Measurements from ENCODE around the gene TMEM38B.
"Not testable (repeated sequence)": the region's sequence is repeated elsewhere in the genome, so short reads cannot be mapped to it uniquely, and the experiment has no call there.

TMEM38B gene

GRCh38 chr9:105696219-105696793, 2.0 kb downstream of the TMEM38B start:
- Histone ChIP-seq H3K9me3 (ENCODE audit: control extremely low read depth in 1 of 5, control insufficient read depth in 4 of 5, insufficient read depth in 2 of 5, low read depth in 1 of 5, low read length in 4 of 5) (no peaks in the 10 kb centered on the region), H3K36me3 (ENCODE audit: control insufficient read depth in 4 of 4, insufficient read depth in 4 of 4, low read length in 3 of 4) (no peaks in the 10 kb centered on the region), H3K27ac (ENCODE audit: insufficient read depth in 1 of 2, low read depth in 1 of 2, low read length in 2 of 2, poor library complexity in 1 of 2, severe bottlenecking in 2 of 2) (peak overlapping the region in 1 of 2 experiments; percentile 12), H3K4me3 (ENCODE audit: control insufficient read depth in 1 of 7, extremely low read depth in 1 of 7, insufficient read depth in 4 of 7, low read depth in 2 of 7, low read length in 6 of 7) (peak overlapping the region in 1 of 7 experiments; percentile 84), H3K27me3 (replicated peaks in 2 of 5; ENCODE audit: control insufficient read depth in 4 of 5, insufficient read depth in 5 of 5, low read length in 4 of 5) (peaks cover 0 to 2% (median 0%) of the 10 kb centered on the region in 5 experiments), H3K4me1 (ENCODE audit: control extremely low read depth in 1 of 4, control insufficient read depth in 4 of 4, insufficient read depth in 4 of 4, low read length in 3 of 4) (peaks cover 26 to 57% (median 41%) of the 10 kb centered on the region in 4 experiments)
- no peak for DNase-seq
- ChIA-PET POLR2A (no interaction called here), CTCF (no interaction called here)
- WGBS (ENCODE audit: insufficient coverage), result 83% methylated on average over 1 of the region's 12 CpGs

- Histone ChIP-seq H3K4me3 (ENCODE audit: control insufficient read depth in 1 of 7, extremely low read depth in 1 of 7, insufficient read depth in 4 of 7, low read depth in 2 of 7, low read length in 6 of 7) (no peak overlapping the region), H3K9me3 (ENCODE audit: control extremely low read depth in 1 of 5, control insufficient read depth in 4 of 5, insufficient read depth in 2 of 5, low read depth in 1 of 5, low read length in 4 of 5) (no peaks in the 10 kb centered on the region), H3K4me1 (ENCODE audit: control extremely low read depth in 1 of 4, control insufficient read depth in 4 of 4, insufficient read depth in 4 of 4, low read length in 3 of 4) (peaks cover 25 to 58% (median 42%) of the 10 kb centered on the region in 4 experiments), H3K27ac (ENCODE audit: insufficient read depth in 1 of 2, low read depth in 1 of 2, low read length in 2 of 2, poor library complexity in 1 of 2, severe bottlenecking in 2 of 2) (no peak overlapping the region), H3K27me3 (replicated peaks in 2 of 5; ENCODE audit: control insufficient read depth in 4 of 5, insufficient read depth in 5 of 5, low read length in 4 of 5) (no peaks in the 10 kb centered on the region), H3K36me3 (ENCODE audit: control insufficient read depth in 4 of 4, insufficient read depth in 4 of 4, low read length in 3 of 4) (peaks cover 0 to 4% (median 0%) of the 10 kb centered on the region in 4 experiments)
- 100% methylated on average over 1 of the region's 4 CpGs for WGBS (ENCODE audit: insufficient coverage)
- ChIA-PET CTCF (no interaction called here), POLR2A (no interaction called here)
- DNase-seq, result no peak
These were observed 3.5 kb downstream of the TMEM38B start for GRCh38 chr9:105697871-105698270.

GRCh38 chr9:105698348-105698870, 4.1 kb downstream of the TMEM38B start:
- Histone ChIP-seq H3K36me3 (ENCODE audit: control insufficient read depth in 4 of 4, insufficient read depth in 4 of 4, low read length in 3 of 4) (peaks cover 0 to 4% (median 0%) of the 10 kb centered on the region in 4 experiments), H3K4me1 (ENCODE audit: control extremely low read depth in 1 of 4, control insufficient read depth in 4 of 4, insufficient read depth in 4 of 4, low read length in 3 of 4) (peaks cover 20 to 52% (median 37%) of the 10 kb centered on the region in 4 experiments), H3K27me3 (replicated peaks in 2 of 5; ENCODE audit: control insufficient read depth in 4 of 5, insufficient read depth in 5 of 5, low read length in 4 of 5) (no peaks in the 10 kb centered on the region), H3K9me3 (ENCODE audit: control extremely low read depth in 1 of 5, control insufficient read depth in 4 of 5, insufficient read depth in 2 of 5, low read depth in 1 of 5, low read length in 4 of 5) (no peaks in the 10 kb centered on the region), H3K4me3 (ENCODE audit: control insufficient read depth in 1 of 7, extremely low read depth in 1 of 7, insufficient read depth in 4 of 7, low read depth in 2 of 7, low read length in 6 of 7) (no peak overlapping the region), H3K27ac (ENCODE audit: insufficient read depth in 1 of 2, low read depth in 1 of 2, low read length in 2 of 2, poor library complexity in 1 of 2, severe bottlenecking in 2 of 2) (no peak overlapping the region)
- POLR2A ChIA-PET, result no interaction called here
- whole genome bisulfite sequencing (ENCODE audit: insufficient coverage), result no CpG with 5 or more reads among the region's 1 CpG
- CTCF ChIA-PET, result no interaction called here
- DNase-seq, result no peak

- 0% methylated on average over 1 of the region's 1 CpG for WGBS (ENCODE audit: insufficient coverage)
- Histone ChIP-seq H3K4me3 (ENCODE audit: control insufficient read depth in 1 of 7, extremely low read depth in 1 of 7, insufficient read depth in 4 of 7, low read depth in 2 of 7, low read length in 6 of 7) (peak overlapping the region in 3 of 7 experiments; percentile 16 to 48 (median 36)), H3K36me3 (ENCODE audit: control insufficient read depth in 4 of 4, insufficient read depth in 4 of 4, low read length in 3 of 4) (peaks cover 0 to 7% (median 0%) of the 10 kb centered on the region in 4 experiments), H3K27ac (ENCODE audit: insufficient read depth in 1 of 2, low read depth in 1 of 2, low read length in 2 of 2, poor library complexity in 1 of 2, severe bottlenecking in 2 of 2) (peak overlapping the region in 1 of 2 experiments; percentile 71), H3K9me3 (ENCODE audit: control extremely low read depth in 1 of 5, control insufficient read depth in 4 of 5, insufficient read depth in 2 of 5, low read depth in 1 of 5, low read length in 4 of 5) (no peaks in the 10 kb centered on the region), H3K27me3 (replicated peaks in 2 of 5; ENCODE audit: control insufficient read depth in 4 of 5, insufficient read depth in 5 of 5, low read length in 4 of 5) (no peaks in the 10 kb centered on the region), H3K4me1 (ENCODE audit: control extremely low read depth in 1 of 4, control insufficient read depth in 4 of 4, insufficient read depth in 4 of 4, low read length in 3 of 4) (peaks cover 6 to 44% (median 26%) of the 10 kb centered on the region in 4 experiments)
- ChIA-PET CTCF (interaction anchor here (1.0 to 3.2 kb wide), 3 partner anchors 14 to 23 kb away, joined by 3 to 15 read pairs (median 9); no protein-coding TSS in a partner anchor), POLR2A (interaction anchor here (0.6 to 1.0 kb wide), 3 partner anchors 12 to 381 kb away, joined by 3 read pairs; no protein-coding TSS in a partner anchor)
- DNase-seq, result peak in 2 of 3 donors; percentile 77 to 87
These were observed 6.3 kb downstream of the TMEM38B start for GRCh38 chr9:105700668-105701067.

- CTCF ChIA-PET, result interaction anchor here (1.0 to 3.2 kb wide), 3 partner anchors 13 to 23 kb away, joined by 3 to 15 read pairs (median 9); no protein-coding TSS in a partner anchor
- POLR2A ChIA-PET, result interaction anchor here (0.6 to 1.0 kb wide), 3 partner anchors 12 to 381 kb away, joined by 3 read pairs; no protein-coding TSS in a partner anchor
These were observed 6.8 kb downstream of the TMEM38B start for GRCh38 chr9:105701145-105701544.

GRCh38 chr9:105702207-105702606, 7.9 kb downstream of the TMEM38B start:
- no peaks in the 10 kb centered on the region for H3K27me3 ChIP-seq (replicated peaks in 2 of 5; ENCODE audit: control insufficient read depth in 4 of 5, insufficient read depth in 5 of 5, low read length in 4 of 5)
- H3K4me3 ChIP-seq (ENCODE audit: control insufficient read depth in 1 of 7, extremely low read depth in 1 of 7, insufficient read depth in 4 of 7, low read depth in 2 of 7, low read length in 6 of 7), result no peak overlapping the region
- WGBS (ENCODE audit: insufficient coverage), result no CpG with 5 or more reads among the region's 1 CpG
- no peaks in the 10 kb centered on the region for H3K9me3 ChIP-seq (ENCODE audit: control extremely low read depth in 1 of 5, control insufficient read depth in 4 of 5, insufficient read depth in 2 of 5, low read depth in 1 of 5, low read length in 4 of 5)
- no peak for DNase-seq
- POLR2A ChIA-PET, result no interaction called here
- no peak overlapping the region for H3K27ac ChIP-seq (ENCODE audit: insufficient read depth in 1 of 2, low read depth in 1 of 2, low read length in 2 of 2, poor library complexity in 1 of 2, severe bottlenecking in 2 of 2)
- H3K36me3 ChIP-seq (ENCODE audit: control insufficient read depth in 4 of 4, insufficient read depth in 4 of 4, low read length in 3 of 4), result peaks cover 0 to 15% (median 2%) of the 10 kb centered on the region in 4 experiments
- peaks cover 4 to 32% (median 23%) of the 10 kb centered on the region in 4 experiments for H3K4me1 ChIP-seq (ENCODE audit: control extremely low read depth in 1 of 4, control insufficient read depth in 4 of 4, insufficient read depth in 4 of 4, low read length in 3 of 4)
- CTCF ChIA-PET, result interaction anchor here (2.6 to 3.2 kb wide), 2 partner anchors 12 to 16 kb away, joined by 9 to 15 read pairs; no protein-coding TSS in a partner anchor

More at GRCh38 chr9:105701145-105701544, 6.8 kb downstream of the TMEM38B start:
- Histone ChIP-seq H3K27ac (ENCODE audit: insufficient read depth in 1 of 2, low read depth in 1 of 2, low read length in 2 of 2, poor library complexity in 1 of 2, severe bottlenecking in 2 of 2) (peak overlapping the region in 1 of 2 experiments; percentile 10), H3K4me3 (ENCODE audit: control insufficient read depth in 1 of 7, extremely low read depth in 1 of 7, insufficient read depth in 4 of 7, low read depth in 2 of 7, low read length in 6 of 7) (peak overlapping the region in 3 of 7 experiments; percentile 4 to 48 (median 36)), H3K9me3 (ENCODE audit: control extremely low read depth in 1 of 5, control insufficient read depth in 4 of 5, insufficient read depth in 2 of 5, low read depth in 1 of 5, low read length in 4 of 5) (no peaks in the 10 kb centered on the region), H3K4me1 (ENCODE audit: control extremely low read depth in 1 of 4, control insufficient read depth in 4 of 4, insufficient read depth in 4 of 4, low read length in 3 of 4) (peaks cover 4 to 39% (median 24%) of the 10 kb centered on the region in 4 experiments), H3K36me3 (ENCODE audit: control insufficient read depth in 4 of 4, insufficient read depth in 4 of 4, low read length in 3 of 4) (peaks cover 0 to 10% (median 0%) of the 10 kb centered on the region in 4 experiments), H3K27me3 (replicated peaks in 2 of 5; ENCODE audit: control insufficient read depth in 4 of 5, insufficient read depth in 5 of 5, low read length in 4 of 5) (no peaks in the 10 kb centered on the region)
- WGBS (ENCODE audit: insufficient coverage), result no CpG with 5 or more reads among the region's 2 CpGs
- no peak for DNase-seq

- H3K4me3 ChIP-seq (ENCODE audit: control insufficient read depth in 1 of 7, extremely low read depth in 1 of 7, insufficient read depth in 4 of 7, low read depth in 2 of 7, low read length in 6 of 7); CTCF ChIA-PET; DNase-seq; H3K9me3 ChIP-seq (ENCODE audit: control extremely low read depth in 1 of 5, control insufficient read depth in 4 of 5, insufficient read depth in 2 of 5, low read depth in 1 of 5, low read length in 4 of 5); POLR2A ChIA-PET; H3K27ac ChIP-seq (ENCODE audit: insufficient read depth in 1 of 2, low read depth in 1 of 2, low read length in 2 of 2, poor library complexity in 1 of 2, severe bottlenecking in 2 of 2); H3K27me3 ChIP-seq (replicated peaks in 2 of 5; ENCODE audit: control insufficient read depth in 4 of 5, insufficient read depth in 5 of 5, low read length in 4 of 5): not testable (repeated sequence)
- no CpG with 5 or more reads among the region's 4 CpGs for WGBS (ENCODE audit: insufficient coverage)
- peaks cover 0 to 15% (median 2%) of the 10 kb centered on the region in 4 experiments for H3K36me3 ChIP-seq (ENCODE audit: control insufficient read depth in 4 of 4, insufficient read depth in 4 of 4, low read length in 3 of 4)
- peaks cover 4 to 29% (median 24%) of the 10 kb centered on the region in 4 experiments for H3K4me1 ChIP-seq (ENCODE audit: control extremely low read depth in 1 of 4, control insufficient read depth in 4 of 4, insufficient read depth in 4 of 4, low read length in 3 of 4)
These were observed 9.3 kb downstream of the TMEM38B start for GRCh38 chr9:105703638-105704037.

Measured in common myeloid progenitor, CD34-positive (primary cell).